Neural cell (in vitro differentiated cells): ENCODE results near the gene SLC18A2. TPM values are rescaled to one million over a fixed set of nuclear protein-coding genes. Genes with fewer than 3 reads are reported as not detected.

ENCODE experiments used
- H2AFZ ChIP-seq: fragments of 200-600, 300-800 bp; sonication (generic), shearing (Covaris generic); 2 replicates; pipeline ENCODE4 v1.6.0; 2014; ENCODE audit warnings: low read depth, mild to moderate bottlenecking, antibody characterized with exemption, low read length, moderate library complexity
- H3F3A ChIP-seq: fragments of 200-600 bp; shearing (Covaris generic); 2 replicates; pipeline ENCODE4 v1.6.1; 2016; ENCODE audit warnings: mild to moderate bottlenecking, moderate library complexity, mixed read lengths, antibody characterized with exemption, low read length; ENCODE audit not compliant: insufficient read depth, poor library complexity, severe bottlenecking
- H3K27ac ChIP-seq: fragments of 200-600, 300-800 bp; sonication (generic), shearing (Covaris generic); 2 replicates; pipeline ENCODE4 v1.5.1; 2014; ENCODE audit warnings: mild to moderate bottlenecking, low read length, moderate library complexity
- H3K27me3 ChIP-seq: fragments of 300-800, 200-600 bp; sonication (generic), shearing (Covaris generic); 2 replicates; pipeline ENCODE4 v1.6.0; 2014; ENCODE audit warnings: mild to moderate bottlenecking, low read depth, low read length, moderate library complexity; ENCODE audit not compliant: insufficient read depth
- H3K36me3 ChIP-seq: fragments of 300-800, 200-600 bp; sonication (generic), shearing (Covaris generic); 2 replicates; pipeline ENCODE4 v1.5.1; 2014; ENCODE audit warnings: mild to moderate bottlenecking, antibody characterized with exemption, low read length, moderate library complexity; ENCODE audit not compliant: insufficient read depth
- H3K4me2 ChIP-seq: fragments of 300-800, 200-600 bp; sonication (generic), shearing (Covaris generic); 2 replicates; pipeline ENCODE4 v1.6.0; 2014; ENCODE audit warnings: mild to moderate bottlenecking, low read length
- H3K4me3 ChIP-seq: fragments of 300-800, 200-600 bp; sonication (generic), shearing (Covaris generic); 2 replicates; pipeline ENCODE4 v1.5.1; 2014; ENCODE audit warnings: mild to moderate bottlenecking, low read length, moderate library complexity
- H3K79me2 ChIP-seq: fragments of 200-600 bp; shearing (Covaris generic); replicated peaks from 2 replicates; pipeline ENCODE4 v1.6.0; 2014; ENCODE audit warnings: mild to moderate bottlenecking, low read length, moderate library complexity; ENCODE audit not compliant: insufficient read depth
- H3K9ac ChIP-seq: fragments of 300-800, 200-600 bp; sonication (generic), shearing (Covaris generic); 2 replicates; pipeline ENCODE4 v1.6.1; 2016; ENCODE audit warnings: mild to moderate bottlenecking, low read length, mixed read lengths
- H3K9me2 ChIP-seq: fragments of 200-600 bp; shearing (Covaris generic); 2 replicates; pipeline ENCODE4 v1.6.1; 2016; ENCODE audit warnings: mild to moderate bottlenecking, low read length, mixed read lengths; ENCODE audit not compliant: insufficient read depth
- H3K9me3 ChIP-seq: fragments of 200-600, 300-800 bp; sonication (generic), shearing (Covaris generic); 2 replicates; pipeline ENCODE4 v1.6.1; 2016; ENCODE audit warnings: mild to moderate bottlenecking, mixed run types, low read length, moderate library complexity, mixed read lengths
- H4K20me1 ChIP-seq: fragments of 200-600 bp; shearing (Covaris generic); 2 replicates; pipeline ENCODE4 v1.6.1; 2016; ENCODE audit warnings: mild to moderate bottlenecking, mixed run types; ENCODE audit not compliant: insufficient read depth
- EP300 ChIP-seq: fragments of 450-650 bp; conservative IDR thresholded peaks from 2 replicates; pipeline ENCODE4 v1.6.1; 2014; ENCODE audit warnings: antibody characterized with exemption, mild to moderate bottlenecking, moderate library complexity; ENCODE audit not compliant: poor library complexity, severe bottlenecking
- EZH2 ChIP-seq: fragments of 200-600, 300-800 bp; shearing (Covaris generic), sonication (generic); IDR thresholded peaks from 2 replicates; pipeline ENCODE4 v1.6.1; 2014; ENCODE audit warnings: antibody characterized with exemption, low read length, borderline replicate concordance, mild to moderate bottlenecking; ENCODE audit not compliant: insufficient read depth, poor library complexity, severe bottlenecking
- MXI1 ChIP-seq: fragments of 450-650 bp; conservative IDR thresholded peaks from 2 replicates; pipeline ENCODE4 v1.6.1; 2014; ENCODE audit warnings: antibody characterized with exemption, mild to moderate bottlenecking; ENCODE audit not compliant: poor library complexity, severe bottlenecking
- POLR2AphosphoS5 ChIP-seq: IDR thresholded peaks from 2 replicates; pipeline ENCODE4 v1.6.1; 2012
- RAD21 ChIP-seq: fragments of 450-650 bp; conservative IDR thresholded peaks from 2 replicates; pipeline ENCODE4 v1.6.1; 2014; ENCODE audit warnings: antibody characterized with exemption, mild to moderate bottlenecking, moderate library complexity
- SMC3 ChIP-seq: fragments of 450-650 bp; conservative IDR thresholded peaks from 2 replicates; pipeline ENCODE4 v1.6.1; 2014; ENCODE audit warnings: antibody characterized with exemption, mild to moderate bottlenecking, moderate library complexity; ENCODE audit not compliant: poor library complexity
- TAF1 ChIP-seq: IDR thresholded peaks from 2 replicates; pipeline ENCODE4 v1.6.1; 2012; ENCODE audit warnings: low read depth
- polyA plus RNA-seq: library from polyadenylated mRNA; depleted of rRNA; stranded (reverse); fragments of >200 nt; gene quantifications from 2 replicates; pipeline ENCODE4 v1.2.3, GENCODE V29; 2014
- TF ChIP-seq, protein P1 (sequence below): IDR thresholded peaks from 2 replicates; pipeline ENCODE4 v1.6.1; 2012; ENCODE audit warnings: borderline replicate concordance
- TF ChIP-seq, protein P2 (sequence below): fragments of 450-650 bp; IDR thresholded peaks from 2 replicates; pipeline ENCODE4 v1.5.1; 2014; ENCODE audit warnings: antibody characterized with exemption, mild to moderate bottlenecking, moderate library complexity; ENCODE audit not compliant: poor library complexity, severe bottlenecking

The SLC18A2 gene
- polyA plus RNA-seq, 1 donor from 2014 or later: 0.05 TPM

DNA sequence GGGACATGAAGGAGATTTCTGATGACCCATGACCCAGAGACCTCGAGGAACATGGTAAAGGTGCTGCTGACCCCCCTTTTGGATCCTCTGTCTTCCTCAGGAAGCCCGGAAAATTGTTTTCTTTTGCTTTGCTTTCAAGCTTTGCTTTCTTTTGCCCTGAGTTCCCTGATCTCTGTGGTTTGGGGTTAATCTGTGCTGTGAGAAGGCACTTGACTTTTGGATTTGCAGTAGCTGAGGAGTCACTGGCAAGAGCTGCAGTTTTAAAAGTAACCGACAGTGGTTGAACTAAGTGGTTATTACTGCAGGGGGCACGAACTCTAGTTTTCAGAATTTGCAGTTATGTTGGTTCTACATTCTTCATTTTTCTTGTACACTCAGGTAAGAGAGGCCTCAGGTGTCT, 81.3 kb downstream of the SLC18A2 start:
- H3K4me2 ChIP-seq: no peak overlapping the region
- H3K9ac ChIP-seq: no peak overlapping the region
- no peaks in the 10 kb centered on the region for H3K36me3 ChIP-seq
- H2AFZ ChIP-seq: no peak overlapping the region
- TF ChIP-seq, protein P1, sequence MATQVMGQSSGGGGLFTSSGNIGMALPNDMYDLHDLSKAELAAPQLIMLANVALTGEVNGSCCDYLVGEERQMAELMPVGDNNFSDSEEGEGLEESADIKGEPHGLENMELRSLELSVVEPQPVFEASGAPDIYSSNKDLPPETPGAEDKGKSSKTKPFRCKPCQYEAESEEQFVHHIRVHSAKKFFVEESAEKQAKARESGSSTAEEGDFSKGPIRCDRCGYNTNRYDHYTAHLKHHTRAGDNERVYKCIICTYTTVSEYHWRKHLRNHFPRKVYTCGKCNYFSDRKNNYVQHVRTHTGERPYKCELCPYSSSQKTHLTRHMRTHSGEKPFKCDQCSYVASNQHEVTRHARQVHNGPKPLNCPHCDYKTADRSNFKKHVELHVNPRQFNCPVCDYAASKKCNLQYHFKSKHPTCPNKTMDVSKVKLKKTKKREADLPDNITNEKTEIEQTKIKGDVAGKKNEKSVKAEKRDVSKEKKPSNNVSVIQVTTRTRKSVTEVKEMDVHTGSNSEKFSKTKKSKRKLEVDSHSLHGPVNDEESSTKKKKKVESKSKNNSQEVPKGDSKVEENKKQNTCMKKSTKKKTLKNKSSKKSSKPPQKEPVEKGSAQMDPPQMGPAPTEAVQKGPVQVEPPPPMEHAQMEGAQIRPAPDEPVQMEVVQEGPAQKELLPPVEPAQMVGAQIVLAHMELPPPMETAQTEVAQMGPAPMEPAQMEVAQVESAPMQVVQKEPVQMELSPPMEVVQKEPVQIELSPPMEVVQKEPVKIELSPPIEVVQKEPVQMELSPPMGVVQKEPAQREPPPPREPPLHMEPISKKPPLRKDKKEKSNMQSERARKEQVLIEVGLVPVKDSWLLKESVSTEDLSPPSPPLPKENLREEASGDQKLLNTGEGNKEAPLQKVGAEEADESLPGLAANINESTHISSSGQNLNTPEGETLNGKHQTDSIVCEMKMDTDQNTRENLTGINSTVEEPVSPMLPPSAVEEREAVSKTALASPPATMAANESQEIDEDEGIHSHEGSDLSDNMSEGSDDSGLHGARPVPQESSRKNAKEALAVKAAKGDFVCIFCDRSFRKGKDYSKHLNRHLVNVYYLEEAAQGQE: no peak
- TF ChIP-seq EZH2: no peak
- no peak for TF ChIP-seq EP300
- TF ChIP-seq POLR2AphosphoS5: no peak
- TF ChIP-seq TAF1: no peak
- TF ChIP-seq MXI1: no peak
- TF ChIP-seq SMC3: no peak
- no peak for TF ChIP-seq RAD21
- TF ChIP-seq, protein P2, sequence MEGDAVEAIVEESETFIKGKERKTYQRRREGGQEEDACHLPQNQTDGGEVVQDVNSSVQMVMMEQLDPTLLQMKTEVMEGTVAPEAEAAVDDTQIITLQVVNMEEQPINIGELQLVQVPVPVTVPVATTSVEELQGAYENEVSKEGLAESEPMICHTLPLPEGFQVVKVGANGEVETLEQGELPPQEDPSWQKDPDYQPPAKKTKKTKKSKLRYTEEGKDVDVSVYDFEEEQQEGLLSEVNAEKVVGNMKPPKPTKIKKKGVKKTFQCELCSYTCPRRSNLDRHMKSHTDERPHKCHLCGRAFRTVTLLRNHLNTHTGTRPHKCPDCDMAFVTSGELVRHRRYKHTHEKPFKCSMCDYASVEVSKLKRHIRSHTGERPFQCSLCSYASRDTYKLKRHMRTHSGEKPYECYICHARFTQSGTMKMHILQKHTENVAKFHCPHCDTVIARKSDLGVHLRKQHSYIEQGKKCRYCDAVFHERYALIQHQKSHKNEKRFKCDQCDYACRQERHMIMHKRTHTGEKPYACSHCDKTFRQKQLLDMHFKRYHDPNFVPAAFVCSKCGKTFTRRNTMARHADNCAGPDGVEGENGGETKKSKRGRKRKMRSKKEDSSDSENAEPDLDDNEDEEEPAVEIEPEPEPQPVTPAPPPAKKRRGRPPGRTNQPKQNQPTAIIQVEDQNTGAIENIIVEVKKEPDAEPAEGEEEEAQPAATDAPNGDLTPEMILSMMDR: no peak
- no peaks in the 10 kb centered on the region for H3F3A ChIP-seq
- H3K27ac ChIP-seq: no peak overlapping the region
- H3K79me2 ChIP-seq: no peaks in the 10 kb centered on the region
- no peaks in the 10 kb centered on the region for H3K9me2 ChIP-seq
- no peaks in the 10 kb centered on the region for H4K20me1 ChIP-seq
- H3K27me3 ChIP-seq: no peaks in the 10 kb centered on the region
- no peak overlapping the region for H3K4me3 ChIP-seq
- no peaks in the 10 kb centered on the region for H3K9me3 ChIP-seq

DNA sequence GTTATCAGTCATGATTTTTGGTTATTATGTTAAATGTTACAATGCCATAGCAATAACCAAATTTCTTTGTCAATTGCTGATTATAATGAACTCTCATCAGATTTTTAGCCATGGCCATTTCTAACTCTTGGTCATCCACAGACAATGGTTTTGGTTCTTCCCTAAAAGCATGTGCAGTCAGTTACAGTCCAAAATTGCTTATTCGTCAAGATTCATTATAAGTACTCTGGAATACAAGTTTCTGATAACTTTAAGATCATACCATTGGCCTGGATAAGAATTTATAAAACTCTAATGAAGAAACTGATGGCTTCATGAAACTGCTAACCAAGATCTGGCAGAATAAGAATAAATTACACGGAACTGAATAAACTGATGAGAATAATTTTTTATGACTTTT, 83.5 kb downstream of the SLC18A2 start:
- Histone ChIP-seq H3K4me2 (no peak overlapping the region), H4K20me1 (no peaks in the 10 kb centered on the region), H3F3A (no peaks in the 10 kb centered on the region), H3K4me3 (no peak overlapping the region), H3K9ac (no peak overlapping the region), H3K9me3 (no peaks in the 10 kb centered on the region), H3K36me3 (no peaks in the 10 kb centered on the region), H3K79me2 (no peaks in the 10 kb centered on the region), H2AFZ (no peak overlapping the region), H3K27me3 (no peaks in the 10 kb centered on the region), H3K27ac (no peak overlapping the region), H3K9me2 (no peaks in the 10 kb centered on the region)
- TF ChIP-seq, protein P2: no peak
- TF ChIP-seq POLR2AphosphoS5 (no peak), RAD21 (no peak), TAF1 (no peak), SMC3 (no peak), EZH2 (no peak), MXI1 (no peak), EP300 (no peak)
- TF ChIP-seq, protein P1: no peak
